HG02970 (cell line): ENCODE data around the gene ALCAM.
A peak's percentile ranks its signal among the peaks of the same experiment; 100 is the strongest.

Source experiments
- ATAC-seq: cut with Tn5 transposase; IDR thresholded peaks from one replicate; pipeline ENCODE4 v1.9.1; 2021; ENCODE audit warnings: mild to moderate bottlenecking, moderate library complexity, moderate number of reproducible peaks; ENCODE audit not compliant: unreplicated experiment, low FRiP score

The ALCAM gene

DNA sequence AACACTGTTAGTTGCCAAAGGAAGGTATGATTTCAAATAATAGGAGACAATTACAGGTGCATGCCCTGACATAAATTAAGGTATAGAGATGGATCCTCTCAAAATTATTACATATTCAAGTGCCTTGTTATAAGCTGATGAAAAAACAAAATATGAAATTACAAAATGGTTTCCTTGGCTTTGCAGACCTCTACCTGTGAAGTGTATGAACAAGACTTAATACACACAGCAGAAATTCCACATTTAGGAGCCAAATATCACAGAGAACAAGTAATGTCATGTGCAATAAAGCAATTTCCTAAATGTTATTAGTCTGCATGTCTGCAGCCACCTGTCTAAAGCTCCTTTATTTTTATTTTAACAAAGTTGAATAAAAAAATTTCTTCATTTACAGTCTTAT, 151.5 kb downstream of the ALCAM start:
- ATAC-seq, result no peak

- peak; percentile 82 for ATAC-seq
These were observed 152.2 kb downstream of the ALCAM start for GRCh38 chr3:105518806-105519418.

DNA sequence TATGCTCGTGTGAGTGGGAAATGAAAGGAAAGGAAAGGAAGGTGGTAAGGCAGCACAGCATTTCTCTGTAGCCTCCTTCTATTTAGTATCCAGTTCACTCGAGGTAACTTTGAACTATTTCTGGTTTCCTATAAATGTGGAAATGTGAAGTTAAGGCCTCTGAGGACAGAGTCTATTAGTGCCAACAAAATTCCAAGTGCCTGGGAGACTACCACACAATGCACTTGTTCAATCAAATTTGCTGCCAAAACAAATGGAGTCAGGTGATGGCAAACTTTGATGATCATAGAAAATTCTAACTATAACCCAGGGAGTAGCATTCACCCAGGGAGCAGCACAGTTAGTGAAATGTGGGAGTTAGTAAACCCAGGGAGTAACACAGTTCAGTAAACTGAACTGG, 155.1 kb downstream of the ALCAM start:
- no peak for ATAC-seq

DNA sequence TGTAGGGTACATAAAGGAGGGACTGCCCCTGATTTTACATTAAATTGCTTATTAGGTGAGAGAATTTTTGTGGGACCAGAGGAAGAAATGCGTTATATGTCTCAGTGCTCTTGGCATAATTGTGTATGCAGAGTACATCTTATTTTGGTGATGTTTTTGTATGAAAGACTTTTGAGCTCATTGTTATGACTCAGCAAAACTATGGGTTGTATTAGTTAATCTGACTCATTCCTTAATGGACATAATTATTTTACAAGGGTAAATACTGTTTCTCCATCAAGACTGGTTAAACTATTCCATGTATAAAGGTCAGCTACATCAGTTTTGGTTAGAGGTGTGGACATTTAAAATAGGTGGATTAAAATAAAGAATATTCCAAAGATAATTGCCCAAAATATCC, 156.8 kb downstream of the ALCAM start:
- no peak for ATAC-seq

GRCh38 chr3:105525531-105525930, 158.8 kb downstream of the ALCAM start:
- no peak for ATAC-seq

GRCh38 chr3:105526360-105527111, 159.8 kb downstream of the ALCAM start:
- ATAC-seq, result no peak

GRCh38 chr3:105527535-105527934, 160.8 kb downstream of the ALCAM start:
- no peak for ATAC-seq

GRCh38 chr3:105527949-105528348, 161.2 kb downstream of the ALCAM start:
- no peak for ATAC-seq

DNA sequence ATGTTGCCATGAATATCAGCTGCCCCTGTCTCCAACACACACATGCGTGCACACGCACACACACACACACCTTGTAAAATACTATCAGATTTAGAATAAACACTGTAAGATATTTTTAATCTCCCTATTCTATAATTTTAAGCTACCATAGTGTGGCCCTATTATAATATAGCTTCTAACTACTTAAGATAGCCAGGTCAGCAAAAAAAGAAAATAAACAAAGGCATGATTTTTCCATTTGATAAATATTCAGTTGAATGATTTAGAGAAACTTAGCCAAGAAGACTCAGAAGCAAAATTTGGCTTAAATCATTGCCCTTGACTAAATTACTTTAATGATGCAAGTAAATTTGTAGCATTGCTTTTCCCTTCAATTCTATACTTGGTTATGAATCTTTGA, 162.2 kb downstream of the ALCAM start:
- ATAC-seq, result no peak

DNA sequence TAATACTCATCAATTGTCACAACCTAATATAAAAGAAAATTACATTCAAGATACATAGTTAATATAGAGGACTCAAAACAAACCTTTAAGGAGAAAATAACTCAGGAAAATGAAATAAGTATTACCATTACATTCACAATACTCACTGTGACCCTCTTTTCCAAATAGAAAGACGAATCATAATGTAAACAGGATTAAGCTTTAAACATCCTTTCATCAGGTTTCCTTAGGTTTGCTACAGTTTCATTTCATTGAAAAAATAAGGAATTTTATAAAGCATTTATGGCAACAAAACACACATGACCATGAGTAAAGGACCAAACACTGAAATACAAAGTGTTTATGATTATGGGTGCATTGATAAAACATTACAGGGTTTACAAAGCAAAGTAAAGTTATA, 162.7 kb downstream of the ALCAM start:
- no peak for ATAC-seq

- no peak for ATAC-seq
These were observed 165.5 kb downstream of the ALCAM start for GRCh38 chr3:105532251-105532650.

GRCh38 chr3:105533960-105534359, 167.3 kb downstream of the ALCAM start:
- no peak for ATAC-seq

GRCh38 chr3:105534491-105534890, 167.8 kb downstream of the ALCAM start:
- no peak for ATAC-seq

DNA sequence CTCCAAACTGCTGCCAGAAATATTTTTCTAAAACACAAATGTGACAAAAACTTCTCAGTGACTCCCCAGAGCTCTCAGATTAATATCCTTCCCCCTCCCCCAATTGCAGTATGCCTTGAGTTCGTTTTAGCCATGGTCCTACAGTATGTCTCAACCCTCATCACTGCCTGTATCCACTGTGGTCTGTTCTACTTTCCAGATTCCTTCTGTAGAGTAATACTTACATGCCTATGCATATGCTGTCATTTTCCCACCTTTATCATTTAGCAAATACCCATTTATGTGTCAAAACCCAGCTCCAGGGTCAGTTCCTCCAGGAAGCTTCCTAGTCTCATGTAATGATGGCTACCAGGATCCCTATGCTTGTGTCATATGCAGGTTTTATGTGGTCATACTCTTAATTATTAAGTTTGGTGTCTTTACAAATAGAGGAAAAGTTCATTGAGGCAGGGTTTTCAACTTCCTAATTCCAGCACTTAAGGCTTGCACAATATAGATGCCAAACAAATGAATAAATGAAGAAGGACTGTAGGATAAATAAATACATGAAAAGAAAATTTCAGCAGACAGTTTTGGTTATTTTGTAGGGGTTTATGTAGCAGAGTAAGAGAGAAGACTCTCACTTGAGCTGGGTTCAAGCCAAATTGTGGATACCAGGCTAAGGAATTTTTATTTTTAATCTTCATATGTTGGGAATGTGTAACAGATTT, 170.8 kb downstream of the ALCAM start:
- ATAC-seq, result no peak

- ATAC-seq, result no peak
These were observed 171.8 kb downstream of the ALCAM start for GRCh38 chr3:105538483-105538882.

GRCh38 chr3:105539897-105540296, 173.2 kb downstream of the ALCAM start:
- no peak for ATAC-seq

GRCh38 chr3:105542282-105543019, 175.7 kb downstream of the ALCAM start:
- no peak for ATAC-seq

DNA sequence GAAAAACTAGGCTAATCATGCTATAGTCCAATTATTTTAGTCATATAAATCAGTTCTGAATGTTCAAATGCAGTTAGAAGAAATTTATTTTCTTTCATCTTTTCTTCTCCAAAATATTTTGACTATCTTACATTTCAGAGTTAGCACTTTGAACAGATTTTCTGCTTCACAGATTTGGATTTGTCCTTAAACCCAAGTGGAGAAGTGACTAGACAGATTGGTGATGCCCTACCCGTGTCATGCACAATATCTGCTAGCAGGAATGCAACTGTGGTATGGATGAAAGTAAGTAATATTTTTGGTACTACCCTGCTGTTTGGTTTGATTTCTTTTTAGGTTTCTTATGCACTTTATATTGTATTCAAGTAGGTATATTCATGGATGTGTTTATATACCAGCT, 178.3 kb downstream of the ALCAM start:
- no peak for ATAC-seq

DNA sequence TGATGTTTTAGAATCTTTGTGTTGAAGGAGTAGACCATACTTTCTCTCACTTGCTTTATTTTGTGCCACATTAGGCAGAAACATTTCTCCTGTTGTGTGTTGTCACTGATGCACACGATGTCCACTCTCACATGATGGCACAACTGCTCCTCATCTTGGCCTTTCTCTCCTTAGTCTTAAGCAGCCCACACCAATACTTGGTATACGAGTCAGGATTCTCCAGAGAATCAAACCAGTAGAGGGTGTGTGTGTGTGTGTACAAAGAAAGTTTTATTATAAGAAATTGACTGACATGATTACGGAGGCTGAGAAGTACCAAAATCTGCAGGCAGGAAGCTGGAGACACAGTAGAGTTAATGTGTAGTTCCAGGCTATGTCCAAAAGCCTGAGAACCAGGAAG, 187.1 kb downstream of the ALCAM start:
- ATAC-seq, result no peak

GRCh38 chr3:105555206-105555605, 188.5 kb downstream of the ALCAM start:
- no peak for ATAC-seq

GRCh38 chr3:105559856-105560255, 193.1 kb downstream of the ALCAM start:
- no peak for ATAC-seq
